Suprapubic skin (tissue), 4 donors: ENCODE results near the gene MAT2B. TPM values are rescaled to one million over a fixed set of nuclear protein-coding genes. Genes with fewer than 3 reads are reported as not detected.
A peak's percentile ranks its signal among the peaks of the same experiment; 100 is the strongest.

Experiments
- DNase-seq, 2 donors: peaks; one replicate each; pipeline ENCODE4 v3.0.0-alpha.2; 2019; ENCODE audit warnings: low spot score in 2 of 2
- H3K27ac ChIP-seq: fragments of 200-600 bp; sonication (generic); one replicate; pipeline ENCODE4 v1.5.1; 2019
- H3K27me3 ChIP-seq: fragments of 200-600 bp; sonication (generic); one replicate; pipeline ENCODE4 v1.5.1; 2019
- H3K36me3 ChIP-seq: fragments of 200-600 bp; sonication (generic); one replicate; pipeline ENCODE4 v1.5.1; 2019
- H3K4me1 ChIP-seq: fragments of 200-600 bp; sonication (generic); one replicate; pipeline ENCODE4 v1.5.1; 2019
- H3K4me3 ChIP-seq: fragments of 200-600 bp; sonication (generic); one replicate; pipeline ENCODE4 v1.5.1; 2019; ENCODE audit warnings: mild to moderate bottlenecking
- H3K9me3 ChIP-seq: fragments of 200-600 bp; sonication (generic); one replicate; pipeline ENCODE4 v1.5.1; 2019
- CTCF ChIP-seq, 2 donors: fragments of 200-600 bp in 1 of 2; fragments of 450-650 bp in 1 of 2; sonication (generic) in 1 of 2; IDR thresholded peaks; one replicate each; pipeline ENCODE4 v1.5.1; 2016 to 2019; ENCODE audit warnings: antibody characterized with exemption in 2 of 2, mild to moderate bottlenecking in 1 of 2, moderate library complexity in 1 of 2
- EP300 ChIP-seq: sonication (generic); formaldehyde crosslinking; IDR thresholded peaks from one replicate; pipeline ENCODE4 v1.6.1; 2017; ENCODE audit warnings: antibody characterized with exemption
- POLR2A ChIP-seq, 2 donors: fragments of 450-650 bp; IDR thresholded peaks; one replicate each; pipeline ENCODE4 v1.6.1; 2017; ENCODE audit warnings: antibody characterized with exemption in 2 of 2, mild to moderate bottlenecking in 2 of 2, moderate library complexity in 2 of 2
- POLR2AphosphoS5 ChIP-seq, 3 donors: sonication (generic); formaldehyde crosslinking; IDR thresholded peaks; one replicate each; pipeline ENCODE4 v1.6.1; 2017; ENCODE audit warnings: antibody characterized with exemption in 3 of 3
- WGBS: methylation state at CpG from one replicate; pipeline ENCODE4 v1.1.5; 2018; 5-methylcytosine and 5-hydroxymethylcytosine counted together
- total RNA-seq, 4 donors: library from RNA; depleted of rRNA; stranded (reverse); fragments of >200 nt; gene quantifications; one replicate each; pipeline ENCODE4 v1.1.0, GENCODE V29; 2016

Gene MAT2B
- total RNA-seq, 4 donors from 2014 or later = 30.1 to 42.6 (median 33.9) TPM

DNA sequence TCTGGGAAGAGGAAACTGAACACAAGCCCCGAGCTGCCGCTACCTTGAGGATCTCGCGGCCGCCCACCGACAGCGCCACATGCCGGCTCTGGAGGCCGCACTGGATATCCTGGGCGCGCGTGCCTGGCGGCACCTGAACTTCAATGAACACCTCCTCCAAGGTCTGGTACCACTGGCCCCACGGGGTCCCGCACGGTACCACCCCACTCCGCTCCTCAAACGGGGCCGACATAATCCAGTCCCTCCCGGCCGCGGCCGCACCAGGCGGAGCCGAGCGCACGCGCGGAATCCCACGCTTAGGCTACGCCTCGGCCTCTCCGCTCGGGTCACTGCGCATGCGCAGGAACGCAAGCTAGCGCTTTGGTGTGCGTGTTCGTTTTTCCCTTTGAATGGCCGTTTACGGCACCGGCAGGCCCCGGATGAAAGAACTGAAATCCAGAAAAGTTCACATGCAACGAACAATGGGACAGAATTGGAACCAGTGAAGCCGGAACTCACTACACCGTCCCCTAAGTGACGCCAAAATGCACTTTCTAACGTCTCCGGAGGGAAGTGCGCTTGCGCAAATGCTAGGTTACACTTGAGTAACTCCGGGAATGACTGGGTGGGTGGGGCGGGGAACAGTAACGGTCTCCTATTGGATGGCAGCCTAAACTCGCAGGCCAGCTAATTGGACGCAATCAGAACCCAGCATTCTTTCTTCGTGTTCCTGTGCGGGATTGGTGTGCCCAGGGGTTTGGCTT is 45.4 kb upstream of the MAT2B start, which contains the start of gene NUDCD2:
Gene NUDCD2, minus strand, starts transcription at position 284 of the 743 bp plus-strand sequence. Its CDS starts 52 bp downstream, at position 232.
- peak within 1 kb of the TSS; percentile 98 for H3K27ac ChIP-seq
- TF ChIP-seq EP300 = no peak
- TF ChIP-seq POLR2AphosphoS5 (IDR thresholded peaks at IDR 0.05) = peak; percentile 26 to 81 (median 62)
- peak in 1 of 2 donors; percentile 73 for TF ChIP-seq POLR2A (IDR thresholded peaks at IDR 0.05)
- H3K4me1 ChIP-seq = peaks cover 36% of the 10 kb centered on the region
- H3K36me3 ChIP-seq = peaks cover 9% of the 10 kb centered on the region
- no peaks in the 10 kb centered on the region for H3K27me3 ChIP-seq
- WGBS = 1% methylated on average over 26 of the region's 59 CpGs
- H3K4me3 ChIP-seq = peak within 1 kb of the TSS; percentile 71
- DNase-seq = peak; percentile 96 to 97
- no peaks in the 10 kb centered on the region for H3K9me3 ChIP-seq

GRCh38 chr5:163460562-163461171 is 44.8 kb upstream of the MAT2B start, which contains the start of gene HMMR:
HMMR (plus strand) TSS chr5:163460632; CDS start chr5:163460693, 61 bp downstream.
- peak within 1 kb of the TSS; percentile 71 for H3K4me3 ChIP-seq
- peaks cover 36% of the 10 kb centered on the region for H3K4me1 ChIP-seq
- under 1% methylated on average over 20 of the region's 23 CpGs for WGBS
- DNase-seq = no peak
- peaks cover 2% of the 10 kb centered on the region for H3K36me3 ChIP-seq
- H3K27me3 ChIP-seq = no peaks in the 10 kb centered on the region
- H3K9me3 ChIP-seq = no peaks in the 10 kb centered on the region
- TF ChIP-seq EP300 (no peak), CTCF (IDR thresholded peaks at IDR 0.05) (no peak), POLR2A (IDR thresholded peaks at IDR 0.05) (no peak), POLR2AphosphoS5 (IDR thresholded peaks at IDR 0.05) (no peak)
- peak within 1 kb of the TSS; percentile 98 for H3K27ac ChIP-seq

- Histone ChIP-seq H3K27ac (no peak overlapping the region), H3K4me3 (no peak overlapping the region), H3K4me1 (peaks cover 27% of the 10 kb centered on the region), H3K27me3 (no peaks in the 10 kb centered on the region), H3K9me3 (no peaks in the 10 kb centered on the region), H3K36me3 (no peaks in the 10 kb centered on the region)
- DNase-seq = no peak
- TF ChIP-seq EP300 = no peak
- no peak for TF ChIP-seq CTCF (IDR thresholded peaks at IDR 0.05)
- no peak for TF ChIP-seq POLR2A (IDR thresholded peaks at IDR 0.05)
- no peak for TF ChIP-seq POLR2AphosphoS5 (IDR thresholded peaks at IDR 0.05)
Measured at GRCh38 chr5:163463063-163463435, 42.4 kb upstream of the MAT2B start.

DNA sequence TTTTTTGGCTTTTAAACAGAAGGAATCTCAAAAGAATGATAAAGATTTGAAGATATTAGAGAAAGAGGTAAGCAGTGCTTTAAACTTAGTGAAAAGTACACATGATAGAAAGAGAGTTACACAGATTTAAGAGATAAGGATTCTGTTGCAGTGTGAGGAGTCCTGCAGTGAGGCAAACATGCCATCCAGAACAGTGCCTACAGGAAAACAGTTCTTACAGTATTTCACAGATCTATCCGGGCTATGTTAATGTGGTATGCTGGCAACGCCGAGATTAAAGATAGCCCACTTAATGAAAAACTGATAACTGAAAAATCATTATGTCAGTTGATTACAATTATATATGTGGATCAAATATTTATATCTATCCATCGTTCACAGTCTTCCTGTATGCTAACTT is 37.7 kb upstream of the MAT2B start:
- no peaks in the 10 kb centered on the region for H3K9me3 ChIP-seq
- no peaks in the 10 kb centered on the region for H3K4me1 ChIP-seq
- WGBS = 51% methylated on average over 4 of the region's 4 CpGs
- no peak overlapping the region for H3K27ac ChIP-seq
- no peaks in the 10 kb centered on the region for H3K27me3 ChIP-seq
- no peak overlapping the region for H3K4me3 ChIP-seq
- TF ChIP-seq POLR2A (IDR thresholded peaks at IDR 0.05) (no peak), POLR2AphosphoS5 (IDR thresholded peaks at IDR 0.05) (no peak), CTCF (IDR thresholded peaks at IDR 0.05) (no peak), EP300 (no peak)
- DNase-seq = no peak
- H3K36me3 ChIP-seq = no peaks in the 10 kb centered on the region

DNA sequence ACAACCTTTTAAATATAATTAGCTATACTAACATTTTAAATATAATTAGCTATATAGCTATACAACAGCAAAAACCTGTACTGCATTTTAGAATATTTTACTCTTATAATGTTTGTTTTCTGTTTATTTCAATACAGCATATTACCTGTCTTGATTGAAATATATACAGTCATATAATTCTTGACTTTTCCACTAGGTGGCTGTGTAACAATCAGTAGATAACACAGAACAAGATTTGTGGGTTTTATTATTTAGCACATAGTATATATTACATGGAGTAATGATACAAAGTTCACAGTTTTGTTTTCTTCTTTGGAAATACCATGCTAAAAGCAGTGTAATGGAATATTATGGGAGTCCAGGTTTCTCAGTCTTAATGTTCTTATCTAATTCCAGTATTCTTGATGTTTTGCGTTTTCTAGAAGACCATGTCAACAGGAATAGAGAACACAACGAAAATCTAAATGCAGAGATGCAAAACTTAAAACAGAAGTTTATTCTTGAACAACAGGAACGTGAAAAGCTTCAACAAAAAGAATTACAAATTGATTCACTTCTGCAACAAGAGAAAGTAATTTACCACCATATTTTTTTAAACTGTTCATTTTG is 31.7 kb upstream of the MAT2B start:
- TF ChIP-seq POLR2A (IDR thresholded peaks at IDR 0.05) = no peak
- peak in 1 of 2 donors; percentile 20 for TF ChIP-seq CTCF (IDR thresholded peaks at IDR 0.05)
- WGBS = 94% methylated on average over 3 of the region's 3 CpGs
- Histone ChIP-seq H3K27me3 (no peaks in the 10 kb centered on the region), H3K27ac (no peak overlapping the region), H3K4me3 (no peak overlapping the region), H3K36me3 (no peaks in the 10 kb centered on the region), H3K9me3 (no peaks in the 10 kb centered on the region), H3K4me1 (no peaks in the 10 kb centered on the region)
- no peak for DNase-seq
